Thymus (tissue), 11 donors: ENCODE data around the gene SLC7A9. TPM values are rescaled to one million over a fixed set of nuclear protein-coding genes. Genes with fewer than 3 reads are reported as not detected.
"Not testable (repeated sequence)": the region's sequence is repeated elsewhere in the genome, so short reads cannot be mapped to it uniquely, and the experiment has no call there.

Source experiments
- DNase-seq, 9 donors: peaks; one replicate each; pipeline ENCODE4 v3.0.0-alpha.2; 2013; ENCODE audit warnings: low spot score in 9 of 9, low read depth in 6 of 9, missing footprints in 1 of 9
- H3K27ac ChIP-seq, 2 donors: one replicate each; pipeline ENCODE4 v1.5.1; 2013; ENCODE audit warnings: control low read depth in 1 of 2, low read depth in 1 of 2, low read length in 1 of 2, mild to moderate bottlenecking in 1 of 2, moderate library complexity in 1 of 2
- H3K27me3 ChIP-seq, 2 donors: one replicate each; pipeline ENCODE4 v1.5.1; 2013; ENCODE audit warnings: low read length in 1 of 2; ENCODE audit not compliant: control insufficient read depth in 2 of 2, insufficient read depth in 1 of 2
- H3K36me3 ChIP-seq, 2 donors: one replicate each; pipeline ENCODE4 v1.5.1; 2013; ENCODE audit warnings: low read length in 1 of 2, mild to moderate bottlenecking in 1 of 2, moderate library complexity in 1 of 2; ENCODE audit not compliant: control insufficient read depth in 2 of 2, insufficient read depth in 2 of 2
- H3K4me1 ChIP-seq, 2 donors: one replicate each; pipeline ENCODE4 v1.5.1; 2013; ENCODE audit warnings: low read length in 2 of 2; ENCODE audit not compliant: control insufficient read depth in 2 of 2, insufficient read depth in 2 of 2
- H3K4me3 ChIP-seq, 2 donors: one replicate each; pipeline ENCODE4 v1.5.1; 2013; ENCODE audit warnings: low read length in 2 of 2, control low read depth in 1 of 2, mild to moderate bottlenecking in 1 of 2
- H3K9me3 ChIP-seq, 2 donors: one replicate each; pipeline ENCODE4 v1.5.1; 2013; ENCODE audit warnings: low read length in 1 of 2, mild to moderate bottlenecking in 1 of 2; ENCODE audit not compliant: control insufficient read depth in 2 of 2, insufficient read depth in 1 of 2
- WGBS: extraction: QIAGEN DNeasy Blood & Tissue Kit; methylation state at CpG from one replicate; pipeline ENCODE4 v1.1.7; 2013; 5-methylcytosine and 5-hydroxymethylcytosine counted together
- polyA plus RNA-seq: library from polyadenylated mRNA; stranded (reverse); fragments of 200-250 nt; gene quantifications from one replicate; pipeline ENCODE4 v1.2.3, GENCODE V29; 2013
- total RNA-seq: library from RNA; stranded (reverse); fragments of 120-200 nt; gene quantifications from one replicate; pipeline ENCODE4 v1.2.4, GENCODE V29; 2013
- donor health status: healthy.

SLC7A9 gene
- total and polyA plus RNA-seq, 2 donors = 0.24 to 0.98 TPM

DNA sequence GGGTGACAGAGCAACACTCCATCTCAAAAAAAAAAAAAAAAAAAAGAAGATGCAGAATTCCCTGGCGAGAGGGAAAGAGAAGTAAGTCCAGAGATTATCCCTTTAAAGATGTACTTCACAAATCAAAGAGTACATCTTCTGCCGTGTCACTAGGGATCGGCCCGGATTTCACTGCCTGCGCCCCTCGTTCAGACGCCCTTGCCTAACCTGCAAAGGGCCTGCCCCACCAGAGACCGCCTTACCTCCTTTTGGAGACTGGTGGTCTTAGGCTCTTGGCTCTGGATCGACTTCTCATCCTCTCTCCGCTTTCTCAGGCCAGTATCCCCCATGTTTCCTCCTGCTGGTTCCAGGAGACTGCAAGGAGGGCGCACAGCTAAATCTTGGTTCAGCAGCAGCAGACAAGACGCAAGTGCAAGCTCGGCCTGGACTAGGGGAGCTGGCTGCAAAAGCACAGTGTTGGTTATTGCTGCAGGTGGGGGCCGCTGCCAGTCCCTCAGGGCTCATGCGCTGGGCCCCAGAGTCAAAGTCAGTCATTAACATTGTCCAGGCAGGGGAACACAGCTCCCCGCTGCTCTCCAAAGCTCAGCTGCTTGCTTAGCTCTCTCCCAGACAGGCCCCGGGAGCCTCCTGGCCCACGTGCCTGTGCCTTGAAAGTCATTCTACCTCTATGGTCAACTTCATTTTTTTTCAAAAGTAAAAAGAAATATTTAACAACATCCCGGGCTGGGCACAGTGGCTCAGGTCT, 1.2 kb downstream of the SLC7A9 start:
- H3K4me3 ChIP-seq = no peak overlapping the region
- 95% methylated on average over 19 of the region's 19 CpGs for WGBS
- H3K4me1 ChIP-seq = no peaks in the 10 kb centered on the region
- no peaks in the 10 kb centered on the region for H3K9me3 ChIP-seq
- H3K27me3 ChIP-seq = no peaks in the 10 kb centered on the region
- no peak for DNase-seq
- no peaks in the 10 kb centered on the region for H3K36me3 ChIP-seq
- no peak overlapping the region for H3K27ac ChIP-seq

DNA sequence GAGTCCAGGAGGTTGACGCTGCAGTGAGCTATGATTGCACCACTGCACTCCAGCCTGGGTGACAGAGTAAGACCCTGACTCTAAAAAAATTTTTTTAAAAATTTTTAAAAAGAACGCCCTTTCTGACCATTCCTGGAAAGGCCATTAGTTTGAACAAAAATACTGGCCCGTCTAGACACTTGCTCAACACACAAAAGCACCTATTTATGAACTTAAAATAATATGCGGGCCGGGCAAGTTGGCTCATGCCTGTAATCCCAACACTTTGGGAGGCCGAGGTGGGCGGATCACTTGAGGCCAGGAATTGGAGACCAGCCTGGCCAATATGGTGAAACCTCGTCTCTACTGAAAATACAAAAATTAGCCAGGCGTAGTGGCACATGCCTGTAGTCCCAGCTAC, 2.1 kb downstream of the SLC7A9 start:
- WGBS = 96% methylated on average over 9 of the region's 9 CpGs
- not testable (repeated sequence) for H3K36me3 ChIP-seq, H3K27ac ChIP-seq, DNase-seq, H3K9me3 ChIP-seq, H3K27me3 ChIP-seq, H3K4me3 ChIP-seq, H3K4me1 ChIP-seq

DNA sequence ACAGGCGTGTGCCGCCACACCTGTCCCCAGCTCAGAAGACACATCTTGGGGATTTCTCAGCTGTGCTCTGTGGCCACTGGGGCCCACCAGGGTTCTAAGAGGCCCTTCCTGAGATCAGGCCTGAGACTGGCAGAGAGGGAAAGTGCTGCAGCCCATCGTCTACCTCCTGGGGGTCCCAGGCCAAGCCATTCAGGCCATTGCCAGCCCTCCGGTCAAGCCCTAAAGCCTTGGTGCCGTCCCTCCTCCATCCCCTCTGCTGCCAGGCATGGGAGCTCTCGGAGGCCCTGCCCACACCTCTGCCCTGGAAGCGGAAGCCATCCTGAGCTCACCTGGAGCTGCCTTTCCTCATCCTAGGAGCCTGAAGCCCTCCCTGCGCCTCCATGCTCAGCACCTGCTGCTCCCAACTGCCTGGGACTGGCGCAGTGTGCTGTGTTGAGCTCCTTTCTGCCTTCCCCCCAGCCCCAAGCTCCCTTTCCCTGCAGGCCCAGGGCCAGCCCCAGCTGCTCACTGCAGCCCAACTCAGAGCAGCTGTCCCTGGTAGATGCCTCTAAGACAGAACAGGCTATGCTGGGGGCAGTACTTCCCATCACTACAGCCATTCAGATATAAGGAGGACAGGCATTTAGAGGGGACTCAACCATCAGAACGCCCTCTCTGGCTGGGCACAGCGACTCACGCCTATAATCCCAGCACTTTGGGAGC, 2.9 kb downstream of the SLC7A9 start:
- Histone ChIP-seq H3K27me3 (no peaks in the 10 kb centered on the region), H3K36me3 (no peaks in the 10 kb centered on the region), H3K4me1 (no peaks in the 10 kb centered on the region), H3K4me3 (no peak overlapping the region), H3K9me3 (no peaks in the 10 kb centered on the region), H3K27ac (no peak overlapping the region)
- WGBS = 94% methylated on average over 12 of the region's 12 CpGs
- no peak for DNase-seq

- Histone ChIP-seq H3K4me3 (no peak overlapping the region), H3K9me3 (no peaks in the 10 kb centered on the region), H3K27me3 (no peaks in the 10 kb centered on the region), H3K4me1 (no peaks in the 10 kb centered on the region), H3K36me3 (no peaks in the 10 kb centered on the region), H3K27ac (no peak overlapping the region)
- WGBS = 86% methylated on average over 7 of the region's 7 CpGs
- DNase-seq = no peak
These were observed 3.5 kb downstream of the SLC7A9 start for GRCh38 chr19:32866061-32866460.

DNA sequence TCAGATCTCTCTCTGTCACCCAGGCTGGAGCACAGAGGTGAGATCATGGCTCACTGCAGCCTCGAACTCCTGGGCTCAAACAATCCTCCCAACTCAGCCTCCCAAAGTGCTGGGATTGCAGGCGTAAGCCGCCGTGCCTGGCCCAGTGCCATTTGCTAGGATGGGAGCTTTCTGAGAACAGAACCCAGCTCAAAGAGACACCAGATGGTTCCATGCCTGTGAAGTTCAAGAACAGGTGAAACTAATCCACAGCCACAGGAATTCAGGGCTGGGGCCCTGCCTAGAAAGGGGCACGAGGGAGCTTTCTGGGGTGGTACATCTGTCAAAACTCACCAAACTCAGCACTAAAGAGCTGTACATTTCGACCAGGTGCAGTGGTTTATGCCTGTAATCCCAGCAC, 4.2 kb downstream of the SLC7A9 start:
- H3K9me3 ChIP-seq = no peaks in the 10 kb centered on the region
- 87% methylated on average over 6 of the region's 6 CpGs for whole genome bisulfite sequencing
- no peaks in the 10 kb centered on the region for H3K27me3 ChIP-seq
- H3K4me1 ChIP-seq = no peaks in the 10 kb centered on the region
- no peak overlapping the region for H3K4me3 ChIP-seq
- DNase-seq = no peak
- H3K36me3 ChIP-seq = no peaks in the 10 kb centered on the region
- H3K27ac ChIP-seq = no peak overlapping the region

DNA sequence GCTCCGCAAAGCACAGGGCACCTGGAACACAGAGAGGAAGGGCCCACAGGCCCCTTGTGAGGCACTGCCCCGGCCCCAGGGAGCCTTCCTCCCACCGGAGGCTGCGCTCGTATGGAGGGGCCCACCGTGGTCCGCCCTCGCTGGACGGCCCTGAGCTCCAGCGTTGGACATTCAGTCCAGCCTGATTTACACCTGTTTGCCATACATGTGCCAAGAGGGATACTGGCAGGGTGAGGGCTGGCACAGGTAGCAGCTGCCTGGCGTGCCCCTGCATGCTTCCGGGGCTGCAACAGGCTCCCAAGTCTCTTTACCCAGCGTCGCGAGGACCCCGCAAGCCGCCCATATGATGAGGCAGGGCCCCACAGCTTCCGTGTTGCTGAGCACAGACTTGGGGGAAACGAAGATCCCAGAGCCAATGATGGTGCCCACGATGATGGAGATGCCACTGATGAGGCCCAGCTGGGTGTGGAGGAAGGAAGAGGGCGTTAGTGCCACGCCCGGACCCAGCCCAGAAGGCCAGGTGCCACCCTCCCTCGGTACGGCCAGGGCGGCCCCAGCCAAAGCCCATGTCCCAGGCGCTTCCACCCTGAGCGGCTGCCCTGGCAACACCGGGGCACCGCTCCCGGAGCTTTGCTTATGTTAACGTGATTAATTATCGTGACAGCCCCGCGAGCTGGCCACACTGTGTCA, 5.1 kb downstream of the SLC7A9 start:
- no peak for DNase-seq
- Histone ChIP-seq H3K27me3 (no peaks in the 10 kb centered on the region), H3K9me3 (no peaks in the 10 kb centered on the region), H3K36me3 (no peaks in the 10 kb centered on the region), H3K27ac (no peak overlapping the region), H3K4me3 (no peak overlapping the region), H3K4me1 (no peaks in the 10 kb centered on the region)
- 95% methylated on average over 35 of the region's 35 CpGs for WGBS

GRCh38 chr19:32863841-32864240, 5.7 kb downstream of the SLC7A9 start:
- H3K27me3 ChIP-seq = no peaks in the 10 kb centered on the region
- no peaks in the 10 kb centered on the region for H3K36me3 ChIP-seq
- 94% methylated on average over 13 of the region's 13 CpGs for WGBS
- no peaks in the 10 kb centered on the region for H3K9me3 ChIP-seq
- H3K4me1 ChIP-seq = no peaks in the 10 kb centered on the region
- DNase-seq = no peak
- H3K4me3 ChIP-seq = no peak overlapping the region
- no peak overlapping the region for H3K27ac ChIP-seq

DNA sequence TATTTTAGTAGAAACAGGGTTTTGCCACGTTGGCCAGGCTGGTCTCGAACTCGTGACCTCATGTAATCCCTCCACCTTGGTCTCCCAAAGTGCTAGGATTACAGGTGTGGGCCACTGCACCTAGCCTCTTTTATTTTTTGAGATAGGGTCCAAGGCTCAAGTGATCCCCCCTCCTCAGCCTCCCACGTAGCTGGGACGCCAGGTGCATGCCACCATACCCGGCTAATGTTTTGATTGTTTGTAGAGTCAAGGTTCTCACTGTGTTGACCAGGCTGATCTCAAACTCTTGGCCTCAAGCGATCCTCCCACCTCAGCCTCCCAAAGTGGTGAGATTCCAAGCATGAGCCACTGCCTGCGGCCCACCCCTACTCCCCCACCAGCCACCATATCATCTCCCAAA, 6.3 kb downstream of the SLC7A9 start:
- Histone ChIP-seq H3K4me1 (no peaks in the 10 kb centered on the region), H3K36me3 (no peaks in the 10 kb centered on the region), H3K27me3 (no peaks in the 10 kb centered on the region), H3K4me3 (no peak overlapping the region), H3K27ac (no peak overlapping the region), H3K9me3 (no peaks in the 10 kb centered on the region)
- 96% methylated on average over 8 of the region's 8 CpGs for WGBS
- no peak for DNase-seq

DNA sequence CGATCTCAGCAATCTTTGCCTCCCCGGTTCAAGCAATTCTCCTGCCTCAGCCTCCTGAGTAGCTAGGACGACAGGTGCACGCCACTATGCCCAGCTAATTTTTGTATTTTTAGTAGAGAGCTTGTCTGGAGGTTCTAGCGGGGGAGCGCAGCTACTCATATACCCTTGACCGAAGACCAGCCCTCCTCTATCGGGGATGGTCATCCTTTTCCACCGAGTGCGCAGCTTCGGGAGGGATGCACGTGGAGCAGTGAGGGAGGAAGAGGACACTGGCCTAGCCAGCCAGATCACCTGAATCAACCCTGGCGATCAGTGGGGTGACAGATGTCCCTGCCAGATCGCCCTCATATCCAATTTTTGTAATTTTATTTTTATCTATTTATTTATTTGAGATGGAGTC, 6.8 kb downstream of the SLC7A9 start:
- no peak for DNase-seq

More for the DNA sequence above, 6.8 kb downstream of the SLC7A9 start:
- no peaks in the 10 kb centered on the region for H3K36me3 ChIP-seq
- no peak overlapping the region for H3K27ac ChIP-seq
- H3K4me3 ChIP-seq = no peak overlapping the region
- H3K9me3 ChIP-seq = no peaks in the 10 kb centered on the region
- H3K27me3 ChIP-seq = no peaks in the 10 kb centered on the region
- no peaks in the 10 kb centered on the region for H3K4me1 ChIP-seq
- 96% methylated on average over 14 of the region's 14 CpGs for WGBS
